MV-4-11 (cell line): ENCODE measurements around the gene GPR153.

ENCODE experiments used
- DNase-seq: peaks from one replicate; lab custom pipeline; 2025; lab: John Stamatoyannopoulos, UW

GPR153 gene

DNA sequence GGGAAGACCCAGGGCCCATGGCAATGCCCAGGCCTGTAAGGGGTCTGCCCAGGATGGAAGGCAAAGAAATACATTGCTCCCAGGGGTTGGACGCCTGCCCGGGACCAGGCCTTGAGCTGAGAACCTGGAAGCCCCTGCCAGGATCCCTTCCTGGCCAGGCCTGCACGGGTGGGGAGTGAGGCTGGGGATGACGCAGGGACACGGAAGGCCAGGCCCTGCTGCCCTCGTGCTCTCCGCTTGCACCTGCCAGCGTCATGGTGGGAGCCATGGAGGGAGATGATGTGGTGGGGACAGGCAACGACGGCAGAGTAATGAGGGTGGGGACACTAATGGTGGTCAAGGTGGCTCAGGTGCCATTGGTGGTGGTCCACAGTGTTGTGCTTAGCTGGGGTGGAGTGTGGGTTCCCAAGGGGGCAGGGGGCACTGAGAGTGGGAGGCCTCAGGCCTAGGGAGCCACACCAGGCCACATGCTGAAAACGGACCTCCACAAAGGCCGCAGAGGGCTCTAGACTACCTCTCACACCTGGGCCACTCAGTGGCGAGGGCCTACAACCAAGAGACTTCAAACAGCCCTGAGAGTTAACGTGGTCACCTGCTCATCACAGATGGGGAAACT, 12.6 kb downstream of the GPR153 start:
- DNase-seq = no peak

DNA sequence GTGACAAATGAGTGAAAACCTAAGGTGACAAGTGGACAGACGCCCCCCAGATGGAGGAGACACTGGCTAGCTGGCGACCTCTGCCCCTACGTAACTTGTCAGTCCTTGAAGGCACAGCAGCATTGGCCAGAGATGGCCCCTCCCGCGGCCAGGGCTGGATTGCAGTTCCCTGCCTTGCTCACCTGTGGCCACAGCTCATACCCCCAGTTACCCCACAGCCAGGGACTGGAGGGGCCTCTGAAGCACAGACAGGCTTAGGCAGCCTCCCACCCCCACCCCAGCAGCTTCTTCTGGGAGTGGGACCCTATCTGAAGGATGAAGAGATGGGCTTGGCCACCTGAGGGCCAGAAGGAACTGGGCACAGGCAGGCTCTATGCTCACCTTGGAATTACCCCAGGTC, 13.2 kb downstream of the GPR153 start:
- no peak for DNase-seq

DNA sequence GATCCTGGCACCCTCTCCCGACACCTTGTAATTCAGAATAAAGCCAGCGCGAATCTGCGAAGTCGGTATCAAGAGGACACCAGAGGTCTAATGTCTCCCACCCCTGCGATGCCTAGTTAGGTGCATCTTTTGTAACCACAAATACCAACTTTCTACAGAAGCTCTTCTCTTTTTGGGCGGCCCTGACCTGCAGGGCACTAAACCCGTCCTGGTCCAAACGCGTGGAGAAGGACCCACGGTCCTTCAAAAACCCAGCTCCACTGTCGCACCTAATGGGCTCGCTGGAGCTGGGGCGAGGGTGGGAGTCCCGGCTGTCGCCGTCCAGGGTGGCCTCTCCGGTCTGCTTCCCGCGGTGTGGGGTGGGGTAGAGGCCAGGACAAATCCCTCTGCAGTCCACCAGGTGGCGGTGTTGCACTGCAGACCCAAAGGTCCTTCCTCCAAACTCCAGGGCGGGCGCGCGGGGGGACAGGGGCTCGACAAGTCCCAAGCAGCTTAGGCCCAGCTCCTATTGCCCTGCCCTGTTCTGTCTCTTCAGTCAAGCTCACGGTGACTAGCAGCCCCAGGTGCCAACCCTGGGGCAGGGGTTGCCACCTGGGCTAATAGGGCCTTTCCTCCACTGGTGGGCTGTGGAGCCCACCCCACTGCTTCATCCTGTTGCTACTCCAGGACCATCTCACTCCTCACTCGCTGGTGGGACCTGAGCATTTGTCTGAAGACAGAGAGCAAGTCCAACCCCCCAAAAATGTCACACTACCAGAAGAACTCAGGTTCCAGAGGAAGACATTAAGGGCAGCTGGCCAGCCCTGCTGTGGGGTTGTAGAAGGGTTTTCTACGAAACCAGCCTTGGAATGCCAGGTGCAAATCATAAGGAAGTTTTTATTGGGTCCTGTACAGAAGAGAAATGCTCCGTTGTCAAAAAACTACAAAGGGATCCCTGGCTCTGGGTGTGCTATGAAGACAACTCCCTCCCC, 14.1 kb downstream of the GPR153 start:
- DNase-seq = peak; percentile 41

DNA sequence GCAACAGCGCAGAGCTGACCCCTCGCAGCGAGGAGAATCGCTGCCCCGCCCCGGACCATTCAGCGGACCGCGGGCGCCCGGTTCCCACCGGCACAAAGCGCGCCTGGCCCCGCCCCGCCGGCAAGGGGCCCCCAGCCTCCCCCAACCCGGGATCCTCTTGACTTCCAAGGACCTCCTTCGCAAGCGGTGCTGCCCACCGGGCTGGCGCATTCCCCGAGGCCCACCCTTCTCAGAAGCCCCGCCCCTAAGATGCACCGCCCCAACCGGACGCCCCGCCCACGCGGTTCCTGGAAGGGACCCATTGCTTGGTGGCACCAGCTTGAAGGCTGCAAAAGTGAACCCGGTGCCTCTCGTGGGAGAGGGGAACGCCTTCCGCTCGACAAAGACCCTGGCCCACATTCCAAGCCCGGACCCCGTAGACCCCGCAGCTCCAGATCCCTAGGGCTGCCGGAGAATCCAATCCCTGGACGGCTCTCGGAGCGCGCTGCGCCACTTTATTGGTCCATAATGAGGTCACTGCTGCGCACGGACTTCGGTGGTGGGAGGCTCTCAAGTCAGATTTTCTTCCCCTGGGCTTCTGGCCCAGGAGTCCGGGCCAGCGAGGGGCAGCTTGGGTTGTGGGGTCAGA, 14.9 kb downstream of the GPR153 start:
- no peak for DNase-seq

DNA sequence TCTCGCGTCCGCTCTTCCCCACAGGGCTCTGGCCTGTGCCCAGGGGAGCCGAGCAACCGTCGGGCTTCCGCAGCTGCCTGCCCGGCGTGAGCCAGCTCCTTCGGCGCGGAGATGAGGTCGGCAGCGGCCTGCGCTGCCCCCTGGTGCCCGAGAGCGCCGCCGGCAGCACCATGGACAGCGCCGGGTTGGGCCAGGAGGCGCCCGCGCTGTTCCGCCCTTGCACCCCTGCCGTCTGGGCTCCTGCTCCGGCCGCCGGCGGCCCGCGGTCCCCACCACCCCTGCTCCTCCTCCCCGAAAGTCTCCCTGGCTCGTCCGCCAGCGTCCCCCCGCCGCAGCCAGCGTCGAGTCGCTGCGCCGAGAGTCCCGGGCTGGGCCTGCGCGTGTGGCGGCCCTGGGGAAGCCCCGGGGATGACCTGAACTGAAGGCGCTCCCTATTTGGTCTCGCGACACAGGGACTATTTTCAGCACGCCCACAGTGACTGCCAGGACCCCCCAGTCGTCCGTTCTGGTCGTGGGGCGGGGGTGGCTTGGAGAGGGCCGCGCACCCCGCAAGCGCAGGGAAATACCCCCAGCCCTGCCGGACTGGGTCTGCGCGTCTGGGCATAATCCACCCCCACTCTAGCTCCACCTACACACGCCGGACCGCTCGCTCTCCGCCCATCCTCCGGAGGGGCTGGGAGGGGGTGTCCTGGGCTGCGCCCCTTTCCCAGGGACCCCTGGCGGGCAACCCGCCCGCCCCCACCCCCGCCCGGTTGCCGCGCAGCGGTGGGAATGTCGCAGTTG, 15.6 kb downstream of the GPR153 start:
- DNase-seq = peak; percentile 73

DNA sequence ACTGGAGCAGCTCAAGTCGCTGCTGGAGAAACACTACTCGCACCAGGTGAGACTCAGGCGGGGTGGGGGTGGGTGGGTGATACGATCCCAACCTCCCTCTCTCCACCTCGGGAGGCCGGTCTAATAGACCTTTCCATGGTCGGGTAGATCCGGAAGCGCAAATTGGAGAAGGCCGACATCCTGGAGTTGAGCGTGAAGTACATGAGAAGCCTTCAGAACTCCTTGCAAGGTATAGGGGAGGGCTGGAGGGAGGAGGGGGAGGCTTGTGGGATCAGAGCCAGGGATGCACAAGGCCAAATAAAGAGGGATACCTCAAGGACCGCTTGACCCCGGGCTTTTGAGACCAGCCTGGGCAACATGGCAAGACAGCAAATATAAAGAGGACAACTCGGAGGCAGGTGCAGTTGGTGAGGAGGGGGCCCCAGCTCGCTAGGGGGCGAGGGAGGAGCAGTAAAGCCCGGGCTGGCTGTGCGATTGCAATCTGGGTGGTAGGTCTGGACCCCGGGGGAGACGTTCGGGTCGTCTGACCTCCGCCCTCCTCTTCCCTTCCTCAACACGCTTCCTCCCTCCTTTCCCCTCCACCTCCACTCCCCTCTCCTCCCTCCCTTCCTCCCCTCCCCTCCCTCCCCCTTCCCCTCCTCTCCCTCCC, 16.4 kb downstream of the GPR153 start:
- DNase-seq = no peak

DNA sequence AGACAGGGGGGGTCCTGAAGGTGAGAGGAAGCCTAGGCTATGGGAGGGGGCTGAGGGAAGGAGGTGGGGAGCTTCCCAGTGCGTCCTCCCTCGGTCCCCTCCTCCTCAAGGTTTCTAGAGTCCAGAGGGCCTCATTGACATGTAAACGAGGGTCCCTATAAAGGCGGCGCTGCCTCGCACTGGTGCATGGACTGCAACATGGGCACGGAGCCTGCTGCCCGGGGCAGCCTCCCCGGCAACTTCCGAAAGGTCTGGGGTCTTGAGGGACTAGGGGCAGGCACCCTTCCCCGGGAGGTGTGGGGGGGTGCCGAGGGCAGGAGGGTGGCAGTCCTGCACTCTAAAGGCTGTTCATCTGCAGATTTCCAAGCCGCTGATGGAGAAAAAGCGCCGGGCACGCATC, 16.9 kb downstream of the GPR153 start, which contains the start of gene HES3:
TSS of gene HES3 (plus strand) at position 187 of the 400 bp plus-strand sequence. CDS start at position 374, 187 bp downstream.
- DNase-seq = no peak

DNA sequence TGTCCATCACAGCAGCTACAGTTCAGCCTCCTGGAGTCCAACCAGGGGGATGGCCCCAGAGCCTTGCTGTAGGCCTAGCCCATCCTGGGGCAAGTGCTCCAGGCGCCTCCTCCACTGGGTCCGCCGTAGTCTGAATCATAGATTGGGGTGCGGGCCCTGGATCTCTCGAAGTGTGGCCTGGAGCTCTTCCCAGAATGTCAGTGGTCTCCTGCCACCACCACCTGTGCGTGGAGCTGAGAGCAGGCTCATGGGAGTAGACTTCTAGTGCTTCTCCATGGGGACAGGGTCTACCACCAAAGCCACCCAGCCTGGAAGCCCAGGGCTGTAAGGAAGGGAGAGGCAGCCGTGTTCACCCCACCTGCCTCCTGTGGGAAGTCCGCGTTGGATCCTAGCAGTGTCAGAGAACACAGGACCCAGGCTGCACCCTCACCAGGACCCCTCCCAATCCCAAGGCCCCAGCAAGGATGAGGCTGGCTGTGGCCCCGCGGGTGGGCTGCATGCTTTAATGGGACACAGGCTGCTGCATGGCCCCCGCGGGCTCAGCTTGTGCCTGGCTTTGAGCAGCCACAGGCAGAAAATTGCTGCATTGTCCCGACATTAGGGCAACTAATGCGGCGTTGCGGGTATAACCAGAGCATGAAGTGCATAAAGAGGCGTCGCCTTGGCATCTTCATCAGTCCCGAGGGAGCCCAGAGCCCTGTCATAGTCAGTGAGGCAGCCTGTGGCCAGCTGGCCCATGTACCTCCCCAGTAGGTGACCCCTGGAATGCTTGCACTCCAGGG, 17.7 kb downstream of the GPR153 start:
- no peak for DNase-seq

DNA sequence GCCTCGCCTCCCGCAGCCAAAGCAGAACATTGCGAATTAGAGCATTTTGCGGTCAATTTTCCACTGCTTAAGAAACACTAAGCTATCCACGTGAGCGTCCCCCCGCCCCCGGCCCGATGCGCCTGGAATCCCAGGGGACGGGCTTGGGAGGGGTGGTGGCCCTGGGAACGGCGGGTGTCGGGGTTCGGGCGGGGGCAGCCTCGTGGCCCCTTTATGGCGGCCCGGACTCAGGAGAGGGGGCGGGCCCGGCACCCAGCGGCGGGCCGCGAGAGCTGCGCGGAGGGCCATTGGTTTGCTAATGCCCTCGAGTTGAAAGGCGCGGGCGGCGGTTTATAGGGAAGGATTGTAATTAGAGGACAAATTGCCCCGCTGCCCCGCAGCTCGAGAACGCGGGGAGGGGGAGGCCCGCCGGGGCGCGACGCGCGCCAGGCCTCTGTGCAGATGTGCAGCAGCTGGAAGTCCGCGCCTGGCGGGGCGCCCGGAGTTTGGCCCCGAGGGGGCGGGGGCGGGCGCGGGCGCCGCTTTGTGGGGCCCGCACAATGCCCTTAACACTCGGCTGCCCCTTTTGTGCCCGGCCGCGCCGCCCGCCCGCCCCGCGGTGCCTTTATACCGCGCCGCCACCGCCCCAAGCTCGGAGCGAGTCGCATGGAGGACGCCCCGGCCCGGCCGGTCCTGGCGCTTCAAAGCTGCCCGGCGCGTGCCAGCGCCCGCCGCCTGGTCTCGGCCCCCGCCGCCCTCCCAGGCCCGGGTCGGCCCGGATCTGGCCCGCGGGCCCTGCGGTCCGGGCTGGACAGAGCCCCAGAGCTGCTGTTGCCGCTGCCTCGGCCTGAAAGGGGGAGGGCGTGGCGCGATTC, 18.8 kb downstream of the GPR153 start:
- no peak for DNase-seq

DNA sequence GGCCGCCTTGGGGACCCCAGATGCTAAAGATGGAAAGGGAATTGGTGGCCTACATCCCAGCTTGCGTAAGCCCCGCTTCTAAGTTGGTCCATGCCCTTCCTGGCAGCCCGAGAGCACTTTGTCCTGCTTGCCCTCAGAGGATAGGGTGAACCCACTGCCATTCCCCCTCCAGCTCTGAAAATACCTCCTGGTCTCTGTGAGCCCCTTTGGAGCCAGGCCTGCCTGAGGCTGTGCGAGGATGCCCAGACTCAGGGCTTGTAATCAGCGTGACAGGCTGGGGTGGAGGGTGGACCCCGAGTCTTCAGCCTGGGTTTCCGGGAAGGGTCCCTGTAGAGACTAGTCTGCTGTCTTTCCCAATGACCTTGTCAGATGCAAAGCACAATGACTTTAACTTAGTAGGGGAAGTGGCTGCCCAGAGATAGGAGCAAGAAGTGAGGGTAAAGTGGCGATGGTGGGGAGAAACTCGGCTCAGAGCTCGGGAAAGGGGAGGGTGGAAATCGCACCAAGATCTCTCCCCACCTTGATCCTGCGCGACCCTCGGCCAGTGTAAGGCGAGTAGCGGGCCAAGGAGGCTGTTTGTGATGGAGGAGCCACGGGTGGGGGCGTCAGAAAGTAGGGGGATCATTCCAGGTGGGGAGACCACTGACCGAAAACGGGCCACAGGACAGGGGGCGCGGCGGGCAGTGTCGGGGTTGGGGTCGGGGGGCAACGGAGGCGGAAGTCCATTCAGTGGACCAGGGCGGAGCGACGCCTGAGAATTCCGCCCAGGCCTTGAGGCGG, 19.6 kb downstream of the GPR153 start:
- no peak for DNase-seq

DNA sequence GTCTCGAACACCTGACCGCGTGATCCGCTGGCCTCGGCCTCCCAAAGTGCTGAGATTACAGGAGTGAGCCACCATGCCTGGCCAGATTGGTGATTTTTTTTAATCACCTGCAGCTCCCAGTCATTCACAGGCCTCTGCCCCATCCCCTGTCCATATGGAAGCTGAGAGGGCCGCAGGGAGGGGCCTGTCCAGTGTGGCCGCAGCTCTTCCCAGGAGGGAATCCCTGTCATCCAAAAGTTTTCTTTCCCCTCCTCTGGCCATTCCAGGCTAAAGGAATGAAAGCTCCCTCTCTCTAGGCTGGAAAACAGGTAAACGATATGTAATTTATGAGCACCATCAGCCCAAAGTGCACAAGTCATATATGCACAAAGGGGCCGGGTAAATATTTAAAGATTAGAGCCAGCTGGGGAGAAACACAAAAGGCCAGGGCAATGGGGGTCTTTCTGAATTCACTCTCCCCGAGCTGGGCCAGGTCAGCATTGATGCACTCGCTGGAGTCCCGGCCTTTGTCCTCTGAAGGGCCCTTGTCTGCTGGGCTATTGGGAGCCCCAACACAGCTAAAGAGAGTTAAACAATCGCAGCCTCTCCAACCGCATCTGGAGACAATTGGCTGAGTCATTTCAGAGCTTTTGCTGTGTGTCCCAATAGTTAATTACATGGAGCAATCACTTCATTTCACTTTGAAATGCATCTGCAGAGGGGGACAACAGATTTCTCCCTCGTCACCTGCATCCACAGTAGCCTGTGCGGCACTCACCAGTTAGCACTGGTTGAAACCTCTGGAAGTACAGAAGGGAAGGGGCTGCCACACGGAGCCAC, 20.7 kb downstream of the GPR153 start:
- peak; percentile 49 for DNase-seq

DNA sequence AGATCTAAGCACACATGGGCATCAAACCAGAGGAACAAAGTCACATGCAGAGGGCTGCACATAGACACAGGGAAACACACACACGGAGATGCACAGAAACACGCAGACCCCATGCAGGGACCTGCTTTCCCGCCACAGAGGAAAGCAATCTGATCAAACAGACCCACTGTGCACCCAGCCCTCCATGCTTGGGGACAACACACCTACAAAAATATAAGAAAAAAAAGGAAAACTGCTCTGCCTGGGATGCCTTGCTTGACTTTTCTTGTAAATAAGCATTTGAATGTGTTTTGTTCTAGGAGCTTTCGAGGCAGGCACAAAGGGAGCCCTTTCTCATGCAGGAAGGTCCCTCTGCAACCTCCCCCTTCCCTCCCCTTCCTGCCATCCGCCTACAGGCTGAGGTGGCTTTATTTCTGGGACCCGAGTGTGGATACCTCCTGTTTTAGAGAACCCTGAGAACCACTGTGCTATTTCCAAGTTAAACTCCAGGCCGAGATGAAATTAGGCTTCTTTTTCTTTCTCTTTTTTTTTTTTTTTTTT, 21.6 kb downstream of the GPR153 start:
- no peak for DNase-seq

DNA sequence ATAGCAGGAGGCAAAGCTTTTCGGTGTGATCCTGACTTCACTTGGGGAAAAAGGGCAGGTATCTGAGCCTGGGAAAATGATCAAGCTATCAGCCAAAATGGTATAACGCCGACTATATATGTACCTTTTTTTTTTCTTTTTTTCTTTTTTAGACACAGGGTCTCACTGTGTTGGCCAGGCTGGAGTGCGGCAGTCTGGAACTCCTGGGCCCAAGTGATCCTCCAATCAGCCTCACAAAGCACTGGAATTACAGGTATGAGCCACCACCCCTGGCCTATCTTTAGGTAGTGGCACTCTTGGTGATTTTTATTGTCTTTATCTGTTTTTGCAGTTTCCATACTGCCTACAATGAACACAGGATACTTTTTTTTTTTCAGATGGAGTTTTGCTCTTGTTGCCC, 23.8 kb downstream of the GPR153 start:
- DNase-seq = no peak

DNA sequence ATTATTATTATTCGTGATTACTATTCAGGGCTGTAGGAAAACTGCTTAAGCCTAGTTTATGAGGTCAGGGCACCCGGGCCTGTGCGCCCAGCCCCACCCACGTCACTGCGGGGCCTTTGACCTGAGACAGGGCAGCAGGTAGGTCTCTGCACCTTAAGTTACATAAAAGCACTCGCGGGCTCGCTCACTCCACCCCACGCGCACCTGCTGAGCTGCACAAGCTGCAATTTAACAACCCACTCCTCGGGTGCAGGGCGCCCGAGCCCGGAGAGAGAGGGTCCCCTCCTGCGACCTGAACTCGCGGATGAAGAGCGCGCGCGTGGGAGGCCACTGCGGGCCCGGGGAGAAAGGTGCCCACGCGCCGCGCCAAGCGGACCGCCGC, 25.6 kb downstream of the GPR153 start:
- DNase-seq = no peak

DNA sequence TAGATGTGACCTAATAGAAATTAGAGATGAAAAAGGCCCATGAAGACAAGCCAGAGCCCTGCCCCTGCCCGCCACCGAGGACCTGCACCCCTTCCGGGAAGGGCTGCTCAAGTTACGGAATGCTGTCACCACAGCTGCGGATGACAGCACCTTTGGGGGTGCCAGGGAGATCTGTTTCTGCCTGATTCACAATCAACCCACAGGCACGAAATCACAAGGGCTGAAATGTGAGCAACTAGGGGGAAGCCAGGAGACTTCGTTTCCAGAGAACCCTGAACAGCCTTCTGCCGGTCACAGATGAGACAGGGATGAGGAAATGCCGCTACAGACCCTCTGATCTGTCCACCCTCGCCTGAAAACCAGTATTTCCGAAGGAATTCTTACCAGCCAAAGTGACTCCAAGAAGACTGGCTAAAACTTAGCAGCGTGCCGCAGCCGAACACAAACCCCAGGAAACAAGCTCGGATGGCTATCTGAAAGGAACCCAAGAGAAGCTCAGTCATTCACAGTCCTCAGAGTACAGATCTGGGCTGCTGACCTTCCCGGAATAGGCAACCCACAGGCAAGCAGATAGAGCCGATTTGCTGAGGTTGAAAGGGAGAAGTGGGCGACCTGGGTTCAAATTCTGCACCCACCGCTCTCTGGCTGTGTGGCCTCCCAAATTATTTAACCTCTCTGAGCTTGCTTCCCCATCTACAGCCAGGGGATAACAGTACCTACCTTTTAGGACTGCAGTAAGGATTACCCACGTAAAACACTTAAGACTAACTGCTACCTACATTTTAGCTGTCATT, 26.2 kb downstream of the GPR153 start:
- no peak for DNase-seq

DNA sequence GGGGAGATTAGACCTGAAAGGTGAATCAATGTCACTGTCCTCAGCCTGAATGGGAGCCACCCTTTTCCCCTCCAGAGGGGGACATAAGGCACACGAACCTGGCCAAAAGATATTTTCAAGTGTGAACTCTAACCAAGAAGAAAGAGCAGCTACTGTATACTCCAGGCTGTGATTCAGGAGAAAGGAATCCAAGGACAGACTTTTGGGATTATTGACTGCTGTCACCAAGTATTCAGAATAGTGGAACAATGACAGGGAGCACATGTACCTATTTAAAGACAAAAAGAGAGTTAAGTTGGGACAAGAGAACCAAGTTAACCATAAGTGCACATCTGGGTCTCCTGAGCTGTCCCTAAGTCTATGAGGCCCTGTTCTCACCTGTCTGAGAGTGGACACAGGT, 27.5 kb downstream of the GPR153 start:
- DNase-seq = no peak

DNA sequence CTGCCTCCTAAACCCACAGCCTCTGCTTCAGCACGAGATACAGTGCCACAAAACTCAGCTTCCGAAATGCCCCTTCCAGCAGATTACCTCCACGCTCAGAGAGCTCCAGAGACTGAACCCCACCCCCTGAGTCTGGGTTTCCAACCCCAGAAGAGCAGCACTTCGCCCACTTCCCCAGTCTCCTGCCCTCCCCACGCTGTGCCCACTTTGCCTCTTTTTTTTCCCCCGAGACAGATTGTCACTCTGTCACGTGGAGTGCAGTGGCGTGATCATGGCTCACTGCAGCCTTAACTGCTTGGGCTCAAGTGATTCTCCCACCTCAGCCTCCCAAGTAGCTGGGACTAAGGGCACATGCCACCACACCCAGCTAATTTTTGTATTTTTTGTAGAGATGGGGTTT, 35.2 kb downstream of the GPR153 start:
- DNase-seq = no peak
